GM13976 (cell line): ENCODE results near the gene IQGAP2.

Source experiments
- DNase-seq: peaks from one replicate; pipeline ENCODE4 v3.0.0; 2012; ENCODE audit warnings: low spot score
- CTCF ChIP-seq: IDR thresholded peaks from 2 replicates; pipeline ENCODE4 v1.5.1; 2012; ENCODE audit warnings: borderline replicate concordance, mild to moderate bottlenecking; ENCODE audit not compliant: insufficient read depth; ENCODE audit errors: extremely low read depth, missing control alignments, control extremely low read depth
- in situ Hi-C: fragments of 300-500 bp; cut with MboI; formaldehyde crosslinking; loops from one replicate; pipeline ENCODE4 v1.12.0; 2022; ENCODE audit warnings: low sequenced_read_pairs, mixed read lengths, inconsistent platforms; ENCODE audit not compliant: unreplicated experiment

The IQGAP2 gene

GRCh38 chr5:76384705-76385104 is 18.4 kb upstream of the IQGAP2 start:
- in situ Hi-C loops: no loop called here
- DNase-seq: no peak

GRCh38 chr5:76385540-76385939 is 17.5 kb upstream of the IQGAP2 start:
- no peak for TF ChIP-seq CTCF
- in situ Hi-C loops: no loop called here
- no peak for DNase-seq

More at GRCh38 chr5:76384705-76385104, 18.4 kb upstream of the IQGAP2 start:
- TF ChIP-seq CTCF: no peak

- DNase-seq: no peak
- in situ Hi-C loops: no loop called here
- TF ChIP-seq CTCF: no peak
Measured at GRCh38 chr5:76386360-76386759, 16.7 kb upstream of the IQGAP2 start.

- no peak for TF ChIP-seq CTCF
- in situ Hi-C loops: no loop called here
- no peak for DNase-seq
Measured at GRCh38 chr5:76388236-76388635, 14.8 kb upstream of the IQGAP2 start.

GRCh38 chr5:76388791-76389512 is 14.1 kb upstream of the IQGAP2 start:
- no peak for TF ChIP-seq CTCF
- DNase-seq: no peak
- in situ Hi-C loops: no loop called here

GRCh38 chr5:76389513-76390154 is 13.5 kb upstream of the IQGAP2 start:
- in situ Hi-C loops: no loop called here
- no peak for TF ChIP-seq CTCF
- DNase-seq: no peak
